Measurements from ENCODE around the gene XRCC5.
"Not testable (repeated sequence)": the region's sequence is repeated elsewhere in the genome, so short reads cannot be mapped to it uniquely, and the experiment has no call there.

The XRCC5 gene

GRCh38 chr2:216202626-216203250, 93.6 kb downstream of the XRCC5 start:
- no peak for TF ChIP-seq CTCF (conservative IDR thresholded peaks at IDR 0.05; ENCODE audit: low read length)
- no peak for DNase-seq (ENCODE audit: low read depth)
- no peak overlapping the region for H3K4me3 ChIP-seq (ENCODE audit: low read length)

GRCh38 chr2:216205486-216205885, 96.3 kb downstream of the XRCC5 start:
- H3K4me3 ChIP-seq (ENCODE audit: low read length) = no peak overlapping the region
- no peak for TF ChIP-seq CTCF (conservative IDR thresholded peaks at IDR 0.05; ENCODE audit: low read length)
- DNase-seq (ENCODE audit: low read depth) = no peak

- no peak for TF ChIP-seq CTCF (conservative IDR thresholded peaks at IDR 0.05; ENCODE audit: low read length)
- no peak for DNase-seq (ENCODE audit: low read depth)
- H3K4me3 ChIP-seq (ENCODE audit: low read length) = no peak overlapping the region
These were observed 97.0 kb downstream of the XRCC5 start for GRCh38 chr2:216206041-216206703.

GRCh38 chr2:216206821-216207220, 97.7 kb downstream of the XRCC5 start:
- no peak for TF ChIP-seq CTCF (conservative IDR thresholded peaks at IDR 0.05; ENCODE audit: low read length)

GRCh38 chr2:216208661-216209060, 99.5 kb downstream of the XRCC5 start:
- not testable (repeated sequence) for H3K4me3 ChIP-seq (ENCODE audit: low read length); DNase-seq (ENCODE audit: low read depth)

More at GRCh38 chr2:216206821-216207220, 97.7 kb downstream of the XRCC5 start:
- DNase-seq (ENCODE audit: low read depth) = no peak
- no peak overlapping the region for H3K4me3 ChIP-seq (ENCODE audit: low read length)

- DNase-seq (ENCODE audit: low read depth) = peak; percentile 82
- no peak for TF ChIP-seq CTCF (conservative IDR thresholded peaks at IDR 0.05; ENCODE audit: low read length)
These were observed 101.8 kb downstream of the XRCC5 start for GRCh38 chr2:216210701-216211540.

GRCh38 chr2:216211614-216212145, 102.5 kb downstream of the XRCC5 start:
- DNase-seq (ENCODE audit: low read depth) = no peak
- TF ChIP-seq CTCF (conservative IDR thresholded peaks at IDR 0.05; ENCODE audit: low read length) = no peak
- no peak overlapping the region for H3K4me3 ChIP-seq (ENCODE audit: low read length)

More at GRCh38 chr2:216210701-216211540, 101.8 kb downstream of the XRCC5 start:
- no peak overlapping the region for H3K4me3 ChIP-seq (ENCODE audit: low read length)

Data from AG10803 (cell line).